ENCODE measurements around the gene DCST1.

The DCST1 gene

DNA sequence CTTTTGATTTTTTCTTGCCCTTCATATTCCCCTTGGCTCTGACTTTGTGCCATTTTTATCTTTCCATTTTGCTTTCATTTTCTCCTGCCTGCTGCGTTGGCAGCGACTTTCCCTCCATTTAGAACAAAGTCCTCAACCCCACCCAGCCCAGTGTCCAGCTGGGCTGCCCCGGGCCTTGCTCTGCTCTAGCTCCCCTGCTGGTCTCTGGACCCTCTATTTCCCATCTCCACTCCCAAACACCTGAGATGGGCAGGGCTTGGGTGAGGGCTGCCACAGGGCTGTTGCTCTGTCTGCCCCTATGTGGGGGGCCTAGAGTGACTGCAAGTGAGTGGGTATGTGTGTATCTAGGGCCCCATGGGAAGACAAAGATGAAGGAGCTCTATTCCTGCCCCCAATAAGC lies 10.2 kb downstream of the DCST1 start:
- no peak for TF ChIP-seq CTCF (IDR thresholded peaks at IDR 0.05)

DNA sequence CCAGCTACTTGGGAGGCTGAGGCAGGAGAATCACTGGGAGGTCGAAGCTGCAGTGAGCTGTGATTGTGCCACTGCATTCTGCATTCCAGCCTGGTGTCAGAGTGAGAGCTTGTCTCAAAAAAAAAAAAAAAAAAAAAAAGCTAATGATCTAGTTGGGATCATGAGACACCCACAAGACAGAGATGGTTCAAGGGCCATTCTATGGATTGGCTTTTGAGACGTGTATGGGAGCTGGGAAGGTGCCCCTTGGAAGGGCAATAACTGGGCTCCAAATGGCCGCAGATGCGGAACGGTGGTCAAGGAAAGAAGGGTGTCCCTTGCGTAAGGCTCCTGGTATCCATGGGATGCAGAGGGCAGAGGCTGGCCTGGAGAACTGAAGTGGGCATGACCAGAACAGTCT lies 10.7 kb downstream of the DCST1 start:
- TF ChIP-seq CTCF (IDR thresholded peaks at IDR 0.05), result no peak

- TF ChIP-seq CTCF (IDR thresholded peaks at IDR 0.05), result peak; percentile 94
These were observed 11.4 kb downstream of the DCST1 start for GRCh38 chr1:155044812-155045657.

DNA sequence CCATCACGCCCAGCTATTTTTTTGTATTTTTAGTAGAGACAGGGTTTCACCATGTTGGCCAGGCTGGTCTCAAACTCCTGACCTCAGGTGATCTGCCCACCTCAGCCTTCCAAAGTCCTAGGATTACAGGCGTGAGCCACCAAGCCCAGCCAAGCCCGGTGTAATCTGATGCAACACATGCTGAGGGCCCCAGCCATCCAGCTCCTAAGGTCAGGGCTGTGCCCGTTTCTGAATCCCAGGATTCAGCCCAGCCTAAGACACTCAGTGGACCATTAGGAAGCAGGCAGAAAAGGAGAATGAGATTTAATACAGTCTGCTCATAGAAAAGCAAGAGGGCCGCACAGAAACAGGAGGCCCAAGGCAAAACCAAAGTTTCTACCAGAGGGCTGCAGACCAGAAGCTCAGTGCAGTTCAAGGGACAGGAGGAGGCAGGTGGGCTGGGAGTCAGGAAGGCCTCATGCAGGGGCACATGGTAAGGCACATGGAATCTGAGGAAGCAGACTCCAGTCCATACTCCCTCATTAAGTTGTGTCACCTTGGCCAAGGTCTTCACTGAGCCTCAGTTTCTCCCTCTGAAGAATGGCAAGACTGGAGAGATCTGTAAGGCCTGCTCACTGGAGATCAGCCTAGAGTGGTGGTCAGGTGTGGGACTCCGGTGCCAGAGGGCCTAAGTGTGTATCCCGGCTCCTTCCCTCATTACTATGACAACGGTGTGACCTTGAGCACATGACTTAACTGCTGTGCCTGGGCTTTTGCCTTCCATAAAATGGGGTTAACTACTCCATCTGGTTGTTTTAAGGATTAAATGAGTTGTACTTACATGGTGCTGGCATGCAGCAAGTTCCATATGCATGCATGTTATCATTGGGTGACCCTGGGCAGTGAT lies 15.1 kb downstream of the DCST1 start:
- no peak for TF ChIP-seq CTCF (IDR thresholded peaks at IDR 0.05)

DNA sequence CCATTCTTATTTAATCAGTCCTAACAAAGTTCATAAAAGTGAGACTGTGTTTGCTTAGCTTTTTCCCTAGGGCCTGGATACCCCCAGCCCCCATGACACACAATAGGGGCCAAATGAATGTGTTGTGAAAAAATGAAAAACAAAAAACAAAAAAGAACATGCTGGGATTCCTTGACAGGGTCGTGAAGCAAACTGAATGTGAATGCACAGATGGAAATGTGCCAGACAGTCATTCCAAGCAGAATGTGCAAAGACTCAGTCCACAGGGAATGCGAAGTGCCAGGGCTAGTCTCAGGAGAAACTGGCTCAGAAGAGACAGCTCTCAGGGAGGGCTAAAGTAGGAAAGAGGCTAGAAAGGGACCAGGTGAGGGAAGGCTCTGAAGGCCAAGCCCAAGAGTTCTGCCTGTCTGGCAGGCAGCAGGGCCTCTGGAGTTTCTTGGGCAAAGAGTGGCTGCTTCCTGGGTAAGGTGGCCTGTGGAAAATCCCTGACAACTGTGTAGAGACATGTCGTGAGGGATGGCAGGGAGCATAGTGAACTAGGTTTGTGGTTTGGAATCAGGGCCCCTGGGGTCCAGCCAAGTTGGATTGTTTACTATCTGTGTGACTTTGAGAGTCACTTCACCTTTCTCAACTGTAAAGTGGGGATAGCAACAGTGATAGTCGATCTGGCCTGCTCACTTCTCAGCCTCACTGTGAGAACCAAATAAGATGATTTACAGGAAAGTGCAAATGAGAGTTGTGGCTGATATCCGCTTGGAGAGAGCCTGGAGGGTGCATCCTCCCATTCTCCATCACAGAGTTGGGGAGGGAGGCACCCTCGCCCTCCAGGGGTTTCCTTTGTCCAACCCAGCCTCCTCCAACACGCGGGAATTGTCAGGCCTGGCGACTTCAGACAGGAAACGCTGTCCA lies 16.3 kb downstream of the DCST1 start:
- TF ChIP-seq CTCF (IDR thresholded peaks at IDR 0.05), result no peak

DNA sequence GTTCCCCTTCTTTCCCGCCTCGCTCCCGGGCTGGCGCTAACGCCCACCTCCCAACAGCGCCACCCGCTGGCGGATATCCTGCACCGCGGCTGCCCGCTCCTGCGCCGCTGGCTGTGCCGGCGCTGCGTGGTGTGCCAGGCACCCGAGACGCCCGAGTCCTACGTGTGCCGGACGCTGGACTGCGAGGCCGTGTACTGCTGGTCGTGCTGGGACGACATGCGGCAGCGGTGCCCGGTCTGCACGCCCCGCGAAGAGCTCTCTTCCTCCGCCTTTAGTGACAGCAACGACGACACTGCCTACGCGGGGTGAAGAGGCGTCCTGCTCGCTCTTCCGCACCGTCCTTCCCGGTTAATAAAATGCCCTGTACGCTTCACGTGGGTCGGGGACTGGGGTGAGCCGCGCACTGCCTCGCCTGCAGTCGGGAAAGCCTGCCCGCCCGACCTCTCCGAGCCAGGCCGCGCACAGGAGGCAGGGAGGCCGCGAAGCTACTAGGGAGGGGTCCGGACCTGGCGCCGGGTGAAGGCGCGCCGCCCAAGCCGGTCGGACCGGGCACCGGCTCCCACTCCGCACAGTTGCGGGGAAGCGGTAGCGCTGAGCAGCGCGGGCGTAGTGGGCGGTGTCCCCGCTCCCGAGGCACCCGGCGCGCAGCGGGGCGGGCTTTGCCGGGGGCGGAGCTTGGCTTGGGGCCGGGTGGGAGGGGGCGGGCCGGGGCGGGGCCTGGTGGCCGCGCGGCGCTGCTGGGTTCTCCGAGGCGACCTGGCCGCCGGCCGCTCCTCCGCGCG lies 17.1 kb downstream of the DCST1 start, which contains the start of gene ADAM15:
Gene ADAM15 (plus strand): TSS at position 757 of the 782 bp plus-strand sequence. CDS start 71 bp downstream, outside the sequence.
- TF ChIP-seq CTCF (IDR thresholded peaks at IDR 0.05), result peak; percentile 99

All from LNCAP (cell line).